PFSK-1 (cell line): ENCODE measurements around the gene MMP15.

ENCODE experiments used
- FOXP2 ChIP-seq: optimal IDR thresholded peaks from 2 replicates; pipeline ENCODE3; 2011; ENCODE audit warnings: borderline replicate concordance, control low read depth, inconsistent platforms; ENCODE audit not compliant: insufficient read depth; ENCODE audit errors: extremely low read length, extremely low read depth
- POLR2AphosphoS5 ChIP-seq: IDR thresholded peaks from 2 replicates; pipeline ENCODE4 v1.6.1; 2012; ENCODE audit warnings: low read depth, mild to moderate bottlenecking, control low read depth, low read length, moderate library complexity
- REST ChIP-seq, 2 experiments: IDR thresholded peaks; 2 replicates each; pipeline versions ENCODE4 v1.6.1 to v1.8.0; 2011 to 2012; ENCODE audit warnings: low read depth in 2 of 2, low read length in 2 of 2, control low read depth in 1 of 2, inconsistent platforms in 1 of 2, mild to moderate bottlenecking in 1 of 2, moderate library complexity in 1 of 2; ENCODE audit not compliant: insufficient read depth in 1 of 2
- SIN3A ChIP-seq: IDR thresholded peaks from 2 replicates; pipeline ENCODE4 v1.6.1; 2012; ENCODE audit warnings: mild to moderate bottlenecking, low read length, moderate library complexity, borderline replicate concordance; ENCODE audit not compliant: insufficient read depth
- TAF1 ChIP-seq: IDR thresholded peaks from 2 replicates; pipeline ENCODE4 v1.6.1; 2012; ENCODE audit warnings: low read length, control low read depth, borderline replicate concordance; ENCODE audit not compliant: insufficient read depth

Gene MMP15

GRCh38 chr16:58026705-58027160 is 1.2 kb downstream of the MMP15 start:
- no peak for TF ChIP-seq SIN3A
- TF ChIP-seq TAF1 = no peak
- TF ChIP-seq REST (IDR thresholded peaks at IDR 0.05; ENCODE audit: insufficient read depth in 1 of 2, low read depth in 2 of 2, low read length in 2 of 2) = no peak
- no peak for TF ChIP-seq FOXP2
- TF ChIP-seq POLR2AphosphoS5 = no peak

GRCh38 chr16:58027161-58027915 is 1.8 kb downstream of the MMP15 start:
- TF ChIP-seq TAF1 (no peak), REST (IDR thresholded peaks at IDR 0.05; ENCODE audit: insufficient read depth in 1 of 2, low read depth in 2 of 2, low read length in 2 of 2) (no peak), SIN3A (no peak), POLR2AphosphoS5 (no peak)

- TF ChIP-seq POLR2AphosphoS5 (no peak), SIN3A (no peak), REST (IDR thresholded peaks at IDR 0.05; ENCODE audit: insufficient read depth in 1 of 2, low read depth in 2 of 2, low read length in 2 of 2) (no peak), FOXP2 (no peak), TAF1 (no peak)
Measured at GRCh38 chr16:58027916-58028455, 2.4 kb downstream of the MMP15 start.

- TF ChIP-seq TAF1 (no peak), SIN3A (no peak), POLR2AphosphoS5 (no peak), FOXP2 (no peak), REST (IDR thresholded peaks at IDR 0.05; ENCODE audit: insufficient read depth in 1 of 2, low read depth in 2 of 2, low read length in 2 of 2) (no peak)
Measured at GRCh38 chr16:58028541-58029070, 3.1 kb downstream of the MMP15 start.
